CD4-positive, alpha-beta T cell treated with Interleukin-4 for 1 hour (primary cell): ENCODE results near the gene ADAMTS2.

ENCODE experiments used
- DNase-seq, 2 donors: peaks; one replicate each; pipeline ENCODE4 v3.0.0-alpha.2; 2020 to 2022

ADAMTS2 gene

GRCh38 chr5:179167871-179168451 is 177.3 kb downstream of the ADAMTS2 start:
- DNase-seq, result no peak

GRCh38 chr5:179166886-179167841 is 178.1 kb downstream of the ADAMTS2 start:
- DNase-seq, result peak; percentile 39 to 44

- no peak for DNase-seq
These were observed 178.9 kb downstream of the ADAMTS2 start for GRCh38 chr5:179166171-179166885.

DNA sequence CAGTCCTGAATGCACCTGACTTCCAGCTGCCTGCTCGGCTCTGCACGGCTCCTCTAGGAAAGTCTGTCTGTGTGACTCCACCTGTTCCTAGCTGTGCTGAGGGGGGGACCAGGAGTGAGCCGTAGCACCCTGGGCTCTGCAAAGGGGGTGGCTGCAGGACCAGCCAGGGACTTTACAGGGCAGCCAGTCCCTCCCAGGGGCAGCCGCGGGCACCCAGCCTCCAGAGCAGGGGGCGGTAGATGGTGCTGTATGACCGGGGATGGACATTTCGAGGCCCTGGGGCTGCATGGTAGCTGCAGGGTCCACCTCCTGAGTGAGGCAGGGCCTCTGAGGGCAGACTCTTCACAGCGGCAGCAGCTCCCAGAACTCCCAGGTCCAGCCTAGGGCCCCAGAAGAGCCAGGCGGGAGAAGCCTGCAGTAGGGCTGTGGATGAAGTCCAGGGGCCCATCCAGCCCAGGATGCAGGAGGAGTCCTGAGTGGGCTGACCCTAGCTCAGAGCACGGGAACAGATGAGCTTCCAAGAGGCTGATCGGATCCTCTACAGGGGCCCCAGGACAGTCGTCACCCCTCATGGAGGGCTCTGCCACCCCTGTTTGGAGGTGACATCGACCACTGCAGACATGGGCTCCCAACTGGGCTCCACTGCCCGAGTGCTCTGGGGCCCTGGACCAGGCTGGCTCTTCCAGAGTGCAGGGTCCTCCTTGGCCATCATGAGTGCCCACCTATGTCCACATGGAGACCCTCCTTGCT is 179.7 kb downstream of the ADAMTS2 start:
- DNase-seq, result no peak

DNA sequence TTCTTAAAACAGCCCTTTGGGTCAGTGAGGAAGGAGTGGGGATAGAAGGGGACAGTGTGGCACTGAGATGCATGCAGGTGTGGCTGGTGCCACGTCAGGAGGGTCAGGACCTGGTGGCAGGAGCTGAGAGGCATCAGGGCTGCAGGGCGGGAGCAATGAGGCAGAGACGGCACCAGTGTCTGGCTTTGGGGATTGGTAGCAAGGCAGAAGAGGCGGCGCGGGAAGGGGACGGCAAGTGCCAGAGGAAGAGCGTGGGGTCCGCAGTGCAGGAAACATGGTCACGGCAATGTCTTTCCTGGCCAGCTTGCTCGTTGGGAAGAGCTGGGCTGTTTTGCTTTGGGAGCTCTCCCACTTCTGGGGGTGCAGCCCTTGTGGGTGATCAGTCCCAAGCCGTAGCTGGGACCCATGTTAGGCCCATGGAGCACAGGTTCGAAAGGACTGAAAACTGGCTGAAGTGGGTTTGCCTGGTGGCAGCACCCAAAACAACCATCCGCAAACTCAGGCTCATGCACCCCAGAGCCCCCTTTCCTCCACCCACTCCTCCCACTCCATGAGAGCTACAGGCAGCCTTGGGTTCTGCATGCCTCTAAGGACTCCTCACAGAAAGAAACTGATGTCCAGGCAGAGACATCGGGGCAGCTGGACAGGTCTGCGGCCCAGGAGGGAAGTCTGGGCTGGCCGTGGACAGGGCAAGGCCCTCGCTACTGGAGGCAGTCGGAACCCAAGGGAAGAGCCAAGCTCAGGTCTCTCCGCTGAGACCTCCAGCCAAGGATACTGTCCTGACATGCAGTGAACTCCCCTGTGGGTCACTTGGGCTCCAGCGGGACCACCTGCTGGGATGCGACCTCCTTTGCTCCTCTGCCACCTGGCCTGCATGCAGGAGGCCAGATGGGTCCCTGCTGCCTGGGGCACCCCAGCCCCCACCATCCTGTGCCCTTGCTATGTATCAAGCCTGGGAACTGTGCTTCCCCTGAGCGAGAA is 180.6 kb downstream of the ADAMTS2 start:
- no peak for DNase-seq

DNA sequence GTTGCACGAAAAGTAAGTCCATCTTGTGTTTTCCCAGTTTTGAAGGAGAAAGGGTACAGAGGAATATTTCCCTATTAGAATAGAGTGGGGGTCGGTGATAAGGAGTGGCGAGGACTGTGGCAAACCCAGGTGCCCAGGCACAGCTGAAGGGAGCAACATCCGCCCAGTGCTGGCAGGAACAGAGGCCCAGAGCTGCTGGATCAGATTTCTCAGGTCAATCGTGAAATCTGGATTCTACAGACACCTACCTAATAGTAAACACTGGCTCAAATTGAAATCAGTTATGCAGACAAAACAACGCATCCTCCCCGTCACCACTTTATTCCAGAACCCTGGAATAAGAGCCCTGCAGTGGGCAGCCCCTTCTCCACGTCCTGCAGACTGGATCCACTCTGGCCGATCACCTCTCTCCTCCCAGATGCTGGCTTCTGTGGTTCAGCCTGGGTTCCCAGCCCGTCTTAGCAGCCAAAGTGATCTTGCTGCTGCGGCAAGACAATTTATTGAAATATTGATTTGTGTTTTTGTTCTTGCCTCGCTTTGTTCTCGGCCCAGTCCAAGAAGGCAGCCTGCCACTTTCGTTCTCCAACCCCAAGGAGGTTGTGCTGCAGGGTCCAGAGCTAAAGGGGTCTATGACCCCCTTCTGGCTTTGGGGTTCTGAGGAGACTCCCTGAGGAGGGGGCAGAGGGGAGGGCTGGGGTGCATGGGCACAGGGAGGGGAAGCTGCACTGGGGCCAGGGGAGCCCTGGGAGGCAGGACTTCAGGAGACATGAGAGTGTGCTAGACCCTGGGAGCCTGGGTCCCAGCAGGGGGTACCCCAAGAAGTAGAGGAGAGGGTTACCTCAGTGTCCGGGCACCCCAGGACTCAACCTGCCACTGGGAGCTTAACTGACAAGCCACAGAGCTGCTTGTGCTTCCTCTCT is 181.8 kb downstream of the ADAMTS2 start:
- DNase-seq, result no peak

DNA sequence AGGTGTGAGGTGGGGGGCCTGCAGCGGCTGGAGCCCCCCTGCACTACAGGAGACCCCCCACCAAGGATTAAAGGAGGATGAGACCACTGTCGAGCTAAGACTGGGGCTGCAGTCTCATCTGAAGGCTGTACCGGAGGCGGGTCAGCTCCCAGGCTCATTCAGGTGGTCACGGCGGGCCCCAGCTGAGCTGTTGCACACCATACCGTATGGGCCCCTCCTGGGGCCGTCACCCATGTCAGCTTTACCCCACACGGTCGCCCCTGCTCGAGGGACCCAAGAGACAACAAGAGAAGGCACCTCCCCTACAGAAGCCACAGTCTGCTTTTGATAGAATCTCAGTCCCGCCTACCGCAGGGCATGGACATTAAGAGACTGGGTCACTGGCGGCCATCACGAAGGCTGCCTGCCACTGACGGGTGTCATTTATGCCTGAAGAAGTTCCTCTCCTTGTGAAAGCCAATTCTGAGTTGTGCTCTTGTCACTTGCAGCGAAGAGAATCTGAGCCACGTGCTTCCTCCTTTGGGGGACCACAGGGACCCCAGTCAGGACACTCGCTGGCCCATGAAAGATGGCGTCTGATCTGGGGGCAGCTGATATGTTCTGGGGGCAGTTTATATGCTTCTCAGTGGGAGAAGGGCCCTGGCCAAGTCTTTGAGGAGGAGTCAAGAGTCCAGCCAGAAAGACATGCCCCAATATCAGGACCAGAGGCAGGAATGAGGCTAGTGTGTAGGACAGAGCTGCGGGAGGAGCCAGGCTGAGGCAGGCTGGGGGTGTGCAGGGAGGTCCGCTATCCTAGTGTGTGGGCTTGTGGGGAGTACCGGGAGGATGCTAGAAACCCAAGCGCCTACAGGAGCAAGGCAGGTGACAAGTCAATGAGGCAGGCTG is 182.7 kb downstream of the ADAMTS2 start:
- DNase-seq, result no peak

GRCh38 chr5:179161901-179162300 is 183.4 kb downstream of the ADAMTS2 start:
- no peak for DNase-seq

GRCh38 chr5:179160584-179160983 is 184.7 kb downstream of the ADAMTS2 start:
- no peak for DNase-seq

DNA sequence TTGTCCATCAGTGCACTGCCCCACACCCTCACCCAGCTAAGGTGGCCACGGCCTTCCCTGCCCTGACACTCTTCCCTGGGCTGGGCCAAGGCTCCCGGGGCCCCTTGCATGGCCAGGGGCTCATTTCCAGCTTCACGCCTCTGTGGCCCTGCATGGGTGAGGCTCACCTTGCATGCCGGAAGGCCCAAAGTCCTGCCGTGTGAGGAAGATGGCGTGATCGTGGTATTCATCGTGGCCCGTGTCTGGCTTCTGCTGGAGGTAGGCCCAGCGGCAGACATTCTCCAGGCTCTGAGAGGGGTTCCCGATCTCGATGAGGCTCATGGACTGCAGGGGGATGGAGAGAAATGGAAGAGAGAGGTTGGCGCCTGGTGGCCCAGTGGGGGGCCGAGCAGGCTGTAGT is 186.7 kb downstream of the ADAMTS2 start:
- no peak for DNase-seq

DNA sequence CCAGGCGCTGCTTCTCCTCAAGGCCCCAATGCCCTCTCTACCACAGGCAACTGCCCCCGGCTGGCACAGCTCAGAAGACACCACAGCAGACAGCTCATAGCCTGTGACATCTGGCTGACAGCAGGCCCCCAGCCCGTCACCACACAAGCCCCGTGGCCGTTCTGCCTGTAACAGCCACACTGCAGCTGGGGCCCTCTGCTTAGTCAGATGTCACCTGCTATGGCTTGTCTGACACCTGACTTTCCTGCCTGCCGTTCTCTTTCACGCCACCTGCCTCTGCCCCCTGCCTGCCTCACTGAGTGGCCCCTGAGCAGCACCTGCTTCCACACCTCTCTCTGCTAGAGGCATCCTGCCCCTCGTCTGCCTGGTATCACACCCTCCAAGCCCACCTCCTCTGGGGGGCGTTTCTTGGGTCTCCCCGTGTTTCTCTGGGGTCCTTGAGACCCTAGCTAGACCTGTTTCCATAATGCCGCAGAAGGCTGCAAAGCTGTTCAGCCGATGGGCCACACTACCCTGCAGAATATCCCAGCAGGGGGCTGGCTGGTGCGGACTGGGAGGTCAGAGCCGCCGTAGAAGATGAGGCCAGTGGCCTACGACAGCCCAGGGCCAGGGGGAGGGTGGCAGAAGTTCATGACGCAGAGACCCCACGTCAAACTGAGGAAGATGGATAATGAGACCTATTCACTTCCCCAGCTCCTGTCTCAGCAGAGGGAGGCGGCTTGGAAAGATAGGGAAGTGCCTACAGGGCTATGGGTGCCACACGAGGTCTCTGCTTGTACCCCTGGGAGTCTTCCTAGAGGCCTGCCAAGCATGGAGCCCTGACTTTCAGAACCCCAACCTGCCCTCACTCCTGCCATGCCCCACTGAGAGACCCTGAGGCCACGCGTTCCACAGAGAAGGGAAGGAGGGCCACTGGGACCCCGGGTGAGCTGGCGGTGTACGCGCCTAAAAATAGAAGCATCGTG is 190.0 kb downstream of the ADAMTS2 start:
- DNase-seq, result no peak

DNA sequence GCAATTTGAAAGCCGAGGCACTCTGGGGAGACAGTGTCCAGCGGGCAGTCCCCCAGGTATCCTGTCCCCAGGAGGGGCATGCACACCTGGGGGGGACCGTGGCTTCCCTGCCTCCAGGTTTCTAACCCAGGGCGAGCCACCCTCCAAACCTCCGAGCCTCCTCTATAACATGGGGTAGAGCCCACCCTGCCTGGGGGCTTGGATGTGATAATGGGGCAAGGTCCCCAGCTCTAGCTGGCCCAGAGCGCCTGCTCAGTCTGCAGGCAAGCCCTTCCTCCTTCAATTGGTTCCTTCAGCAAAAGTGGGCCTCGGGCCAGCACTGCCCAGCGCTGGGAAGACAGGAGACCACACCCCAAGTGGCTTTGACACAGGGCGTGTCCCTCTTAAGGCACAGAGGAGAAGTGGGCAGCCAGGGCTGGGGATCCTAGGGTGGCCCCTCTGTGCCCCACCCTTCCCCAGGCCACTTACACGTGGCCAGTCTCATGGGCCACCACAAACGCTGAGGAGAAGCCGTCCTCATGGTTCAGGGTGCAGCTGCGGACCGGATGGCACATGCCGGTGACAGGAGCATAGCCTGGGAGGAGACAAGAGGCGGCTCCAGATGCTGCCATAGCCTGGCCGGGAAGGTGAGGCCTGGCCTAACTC is 190.8 kb downstream of the ADAMTS2 start:
- DNase-seq, result no peak

- no peak for DNase-seq
These were observed 191.3 kb downstream of the ADAMTS2 start for GRCh38 chr5:179153921-179154345.

DNA sequence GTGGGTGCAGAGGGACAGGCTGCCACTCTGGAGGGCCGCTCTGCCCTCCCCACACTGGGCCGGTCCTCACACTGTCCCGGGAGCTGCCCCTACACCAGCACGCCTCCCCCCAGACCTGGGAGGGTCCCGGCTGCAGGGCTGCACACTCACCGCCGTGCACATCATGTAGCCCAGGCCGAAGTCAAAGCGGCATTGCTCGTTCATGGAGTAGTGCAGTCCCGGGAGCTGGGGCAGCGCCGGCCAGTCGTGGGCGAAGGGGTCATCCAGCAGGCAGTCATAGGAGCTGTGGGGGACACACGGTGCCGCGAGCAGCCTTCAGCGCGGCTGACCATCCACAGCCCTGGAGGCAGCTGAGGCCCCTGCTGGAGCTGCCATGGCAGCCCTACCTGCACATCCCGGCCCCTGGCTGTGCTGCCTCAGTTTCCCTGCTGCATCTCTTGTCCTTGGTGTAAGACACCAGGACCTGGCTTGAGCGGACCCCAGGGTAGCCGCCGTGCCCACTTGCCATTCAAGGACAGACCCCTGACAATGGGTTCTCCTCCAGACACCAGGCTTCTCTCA is 191.8 kb downstream of the ADAMTS2 start:
- DNase-seq, result no peak

DNA sequence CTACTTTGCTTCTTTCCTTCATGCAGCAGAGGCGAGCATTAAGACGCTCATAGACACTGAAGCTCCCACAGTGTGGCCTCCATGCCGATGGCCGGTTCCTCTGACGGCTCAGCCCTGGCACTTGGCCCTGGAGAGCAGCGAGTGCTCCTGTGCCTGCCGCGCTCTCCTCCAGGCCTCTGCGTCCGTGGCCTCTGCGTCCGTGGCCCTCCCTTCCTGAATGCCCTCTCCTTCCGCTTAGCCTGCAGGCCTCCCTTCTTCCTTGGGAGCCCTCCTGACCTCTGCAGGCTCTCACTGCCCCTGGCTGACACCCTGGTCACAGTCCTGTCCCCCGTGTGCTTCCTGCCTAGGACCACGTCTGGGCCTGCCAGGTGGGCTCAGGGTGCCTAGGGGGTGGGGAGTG is 192.3 kb downstream of the ADAMTS2 start:
- no peak for DNase-seq

DNA sequence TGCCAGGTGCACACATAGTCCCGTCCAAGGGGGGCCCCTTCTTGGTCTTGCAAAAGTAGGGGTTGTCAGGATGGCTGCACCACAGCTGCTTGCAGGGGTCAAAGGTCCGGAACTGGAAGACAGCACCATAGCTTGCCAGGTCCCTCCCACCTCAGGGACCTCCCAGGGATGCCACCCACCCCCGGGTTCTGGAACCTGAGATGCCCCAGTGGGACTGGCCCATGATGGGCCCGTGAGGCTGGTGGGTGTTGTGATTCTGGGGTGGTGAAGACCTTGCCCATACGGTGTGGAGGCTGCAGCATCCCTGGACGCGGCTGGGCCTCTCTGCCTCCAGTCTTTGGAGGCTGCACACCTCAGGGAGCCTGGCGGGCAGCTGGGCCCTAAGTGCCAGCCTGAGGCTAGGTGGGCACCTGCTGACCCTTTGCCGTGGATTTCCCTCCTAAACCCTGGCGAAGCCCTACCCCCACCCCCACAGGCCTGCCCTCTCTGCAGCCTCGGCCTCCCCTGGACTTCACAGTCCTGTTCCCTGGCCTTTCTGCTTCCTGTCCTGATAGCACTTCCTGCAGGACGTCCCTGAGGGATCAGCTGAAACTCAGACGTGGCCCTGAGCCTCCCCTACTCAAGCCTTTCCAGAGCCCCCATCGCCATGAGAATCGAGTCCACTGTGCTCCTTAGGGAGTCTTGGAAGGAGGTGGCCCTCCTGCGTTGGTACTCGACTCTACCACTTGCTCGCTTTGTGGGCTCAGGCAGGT is 192.9 kb downstream of the ADAMTS2 start:
- DNase-seq, result no peak
